Activated naive CD4-positive, alpha-beta T cell treated with Interleukin-2 at 50 U/mL for 16 hours (primary cell): ENCODE measurements around the gene RAVER2.
A peak's percentile ranks its signal among the peaks of the same experiment; 100 is the strongest.
"Not testable (repeated sequence)": the region's sequence is repeated elsewhere in the genome, so short reads cannot be mapped to it uniquely, and the experiment has no call there.

Experiments used
- DNase-seq: peaks from one replicate; pipeline ENCODE4 v3.0.0-alpha.2; 2020

RAVER2 gene

GRCh38 chr1:64817364-64817763 is 72.5 kb downstream of the RAVER2 start:
- not testable (repeated sequence) for DNase-seq

GRCh38 chr1:64820572-64820971 is 75.7 kb downstream of the RAVER2 start:
- not testable (repeated sequence) for DNase-seq

DNA sequence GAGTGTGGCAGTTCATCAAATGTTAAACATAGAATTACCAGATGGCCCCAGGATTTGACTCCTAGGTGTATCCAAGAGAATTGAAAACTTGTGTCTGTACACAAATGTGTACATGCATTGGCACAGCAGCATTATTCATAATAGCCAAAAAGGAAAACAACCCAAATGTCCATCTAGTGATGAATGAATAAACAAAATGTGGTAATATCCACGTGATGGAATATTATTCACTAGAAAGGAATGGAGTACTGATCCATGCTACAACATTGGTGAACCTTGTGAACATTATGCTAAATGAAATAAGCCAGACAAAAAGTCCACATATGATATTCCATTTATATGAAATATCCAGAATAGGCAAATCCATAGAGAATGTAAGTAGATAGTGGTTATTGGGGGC is 77.7 kb downstream of the RAVER2 start:
- no peak for DNase-seq

GRCh38 chr1:64823691-64824476 is 79.0 kb downstream of the RAVER2 start:
- peak; percentile 54 for DNase-seq

DNA sequence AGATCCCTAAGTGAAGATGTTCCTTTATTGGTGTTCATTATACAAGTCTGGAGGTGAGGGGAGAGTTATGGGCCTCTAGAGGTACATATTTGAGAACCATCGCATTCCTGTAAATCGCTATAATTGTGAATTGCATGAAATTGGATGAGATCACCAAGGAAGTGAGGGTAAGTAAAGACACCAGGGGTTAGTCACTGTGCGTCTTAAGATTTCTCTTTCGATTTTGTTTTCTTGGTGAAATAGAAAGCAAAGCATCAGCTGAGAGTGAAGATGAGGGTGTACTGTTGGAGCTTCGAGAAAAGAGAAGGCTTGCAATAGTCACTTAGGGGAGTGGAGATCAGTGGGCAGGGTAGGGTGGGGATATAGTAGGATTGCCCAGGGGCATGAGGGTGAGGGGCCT is 82.1 kb downstream of the RAVER2 start:
- no peak for DNase-seq

DNA sequence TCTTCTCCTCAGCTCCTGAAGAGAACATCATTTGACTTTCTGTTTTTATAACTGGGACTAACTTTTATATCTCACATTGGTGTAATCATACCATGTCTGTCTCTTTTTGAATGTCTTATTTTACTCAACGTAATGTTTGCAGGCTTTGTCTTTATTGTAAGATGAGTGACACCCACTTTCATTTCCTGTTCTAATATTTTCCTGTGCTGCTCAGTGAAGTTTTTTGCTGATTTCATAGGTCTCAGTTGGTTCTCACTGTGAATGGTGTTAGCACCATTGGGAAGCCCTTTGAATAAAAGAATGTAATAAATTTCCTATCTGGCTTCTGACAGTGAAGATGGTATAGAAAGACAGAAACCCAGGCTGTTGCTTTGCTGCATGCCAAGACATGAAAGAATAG is 84.0 kb downstream of the RAVER2 start:
- no peak for DNase-seq

DNA sequence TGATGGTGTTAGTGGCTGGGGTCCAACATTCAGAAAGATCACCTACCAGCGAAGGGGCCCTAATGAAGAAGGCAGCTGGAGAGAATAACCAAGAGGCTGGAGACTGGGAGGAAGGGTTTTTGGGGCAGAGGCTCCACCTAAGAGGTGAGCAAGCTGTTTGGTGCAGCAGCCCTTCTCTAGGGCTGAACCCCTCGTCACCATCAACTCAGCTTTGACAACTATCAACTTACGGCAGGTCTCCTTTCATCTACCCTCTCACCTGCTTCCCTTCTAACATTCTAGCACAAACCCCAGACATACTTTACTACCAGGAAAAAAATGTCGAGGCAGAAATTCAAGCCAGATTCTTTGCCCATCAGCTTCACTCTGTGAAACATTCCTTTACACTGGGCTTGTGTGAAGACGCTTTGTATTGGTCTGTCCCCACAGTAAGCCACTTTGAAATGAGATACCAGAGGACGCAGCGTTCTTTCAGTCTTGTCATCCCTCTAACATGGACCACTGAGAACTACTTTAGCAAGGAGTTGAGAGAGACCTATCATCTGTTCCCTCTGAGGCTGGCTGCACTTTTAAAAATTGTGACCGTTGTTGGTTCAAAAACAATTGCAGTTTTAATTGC is 84.6 kb downstream of the RAVER2 start:
- no peak for DNase-seq

- no peak for DNase-seq
Observed at GRCh38 chr1:64830030-64830651, 85.3 kb downstream of the RAVER2 start.

DNA sequence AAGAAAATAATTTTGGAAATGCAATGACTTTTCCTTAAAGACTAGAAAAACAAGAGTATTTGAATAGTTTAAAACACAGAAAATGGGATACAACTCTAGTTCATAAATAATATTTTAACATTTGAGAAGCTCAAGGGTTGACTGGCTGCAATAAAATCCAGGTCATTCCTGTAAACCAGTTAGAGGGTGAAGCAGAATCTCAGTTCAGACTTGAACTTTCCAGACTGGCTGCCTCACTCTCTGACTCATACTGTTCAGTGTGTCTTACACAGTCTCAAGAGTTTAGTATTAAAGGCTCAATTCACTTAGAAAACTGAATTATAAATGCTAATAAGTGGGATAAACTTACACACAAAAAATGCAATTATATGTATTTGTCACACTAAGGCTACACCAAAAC is 89.9 kb downstream of the RAVER2 start:
- DNase-seq = no peak

- DNase-seq = no peak
Observed at GRCh38 chr1:64836802-64837201, 91.9 kb downstream of the RAVER2 start.

DNA sequence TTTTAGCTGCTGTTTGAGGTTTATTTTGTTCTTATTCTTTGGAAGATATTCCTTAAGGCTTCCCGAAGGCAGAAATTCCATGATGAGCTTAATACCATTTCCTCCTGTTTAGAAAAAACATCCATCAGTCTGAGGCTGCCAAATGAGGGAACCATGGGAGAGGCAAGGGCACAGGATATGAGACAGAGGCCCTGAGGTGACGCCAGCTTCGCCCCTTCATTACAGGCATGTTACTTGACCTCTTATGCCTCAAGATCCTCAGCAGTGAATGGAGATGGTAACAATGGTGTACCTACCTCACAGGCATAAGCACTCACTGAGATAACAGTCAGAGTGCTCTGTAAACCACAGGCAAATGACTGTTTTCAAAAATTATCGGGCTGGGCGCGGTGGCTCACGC is 93.6 kb downstream of the RAVER2 start:
- no peak for DNase-seq

DNA sequence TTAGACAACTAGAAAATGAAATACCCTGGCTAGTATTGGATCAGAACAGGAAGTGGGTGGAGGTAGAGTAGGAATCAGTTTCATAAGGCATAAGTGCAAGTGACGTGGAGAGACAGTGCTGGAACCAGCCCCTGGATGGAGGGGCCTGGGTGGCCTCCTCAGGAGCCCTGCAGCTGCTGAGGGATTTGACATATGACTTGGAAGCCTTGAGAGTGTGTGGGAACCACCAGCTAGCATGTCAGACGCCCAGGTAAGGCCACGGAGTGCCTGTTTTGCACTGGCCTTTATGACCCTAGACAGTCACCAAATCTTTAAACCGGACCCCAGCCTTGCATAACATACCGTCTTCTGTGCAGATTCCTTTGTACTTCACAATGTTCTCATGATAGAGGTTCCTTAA is 94.4 kb downstream of the RAVER2 start:
- DNase-seq = no peak

DNA sequence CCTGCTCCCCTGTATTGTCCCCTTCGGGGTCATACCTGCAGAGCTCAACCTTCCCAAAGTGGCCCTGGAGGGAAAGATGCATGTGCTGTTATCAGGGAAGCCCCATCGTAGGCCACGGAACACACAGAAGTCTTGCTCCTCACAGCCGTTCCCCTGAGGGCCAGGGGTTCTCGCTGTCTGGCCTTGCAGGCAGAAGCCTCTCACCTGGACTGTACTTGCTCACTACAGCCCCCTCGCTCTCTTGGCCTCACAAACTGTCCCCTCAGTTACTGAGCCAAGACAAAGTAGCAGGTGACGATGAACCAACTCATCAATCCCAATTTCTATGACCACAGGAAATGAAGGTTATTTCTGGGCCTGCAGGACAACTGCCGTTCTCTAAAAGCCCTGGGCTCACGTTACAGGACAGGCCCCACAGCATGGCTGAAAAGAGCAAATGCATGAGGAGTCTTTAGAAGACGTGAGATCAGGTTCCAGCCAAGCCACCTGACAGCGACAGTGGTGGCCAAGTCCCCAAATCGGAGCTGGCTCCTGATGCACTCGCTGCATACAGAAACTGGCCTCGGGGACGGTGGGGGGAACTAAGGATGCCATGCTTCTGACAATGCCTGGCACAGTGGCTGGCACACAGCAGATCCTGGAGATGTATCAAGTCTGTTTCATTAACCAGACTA is 95.0 kb downstream of the RAVER2 start:
- no peak for DNase-seq

DNA sequence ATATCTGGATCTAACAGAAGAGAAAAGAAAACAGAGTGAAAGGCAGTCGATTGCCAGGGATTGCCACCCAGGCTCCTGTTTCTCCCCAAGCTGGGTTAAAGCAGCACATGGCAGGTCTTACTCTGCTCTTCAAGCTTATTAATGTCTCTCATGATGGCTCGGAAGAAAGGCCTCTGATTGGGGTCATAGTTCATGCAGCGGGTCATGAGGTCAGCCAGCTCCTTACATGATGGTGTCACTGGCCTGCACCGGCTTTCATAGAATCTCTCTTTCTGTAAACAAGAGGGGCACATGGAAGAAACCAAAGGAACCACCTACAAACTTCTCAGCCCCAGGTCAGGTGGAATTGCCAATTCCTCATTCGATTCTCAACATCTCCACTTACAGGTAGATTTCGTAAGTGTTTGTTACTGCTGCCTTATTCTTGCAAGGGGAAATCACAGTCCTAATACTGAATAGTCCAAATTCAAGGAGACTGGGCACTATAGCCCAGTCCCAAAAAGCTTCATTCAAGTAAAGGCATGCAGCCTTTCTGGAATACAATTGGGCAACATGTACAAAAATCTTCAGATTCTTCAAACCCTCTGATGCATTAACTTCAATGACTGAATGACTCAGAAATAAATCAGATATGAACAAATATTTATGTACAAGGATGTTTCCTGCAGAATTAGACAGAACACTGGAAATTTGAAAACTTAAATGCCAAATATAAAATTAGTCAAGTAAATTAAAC is 96.6 kb downstream of the RAVER2 start:
- DNase-seq = no peak

- no peak for DNase-seq
Observed at GRCh38 chr1:64842224-64842623, 97.3 kb downstream of the RAVER2 start.

DNA sequence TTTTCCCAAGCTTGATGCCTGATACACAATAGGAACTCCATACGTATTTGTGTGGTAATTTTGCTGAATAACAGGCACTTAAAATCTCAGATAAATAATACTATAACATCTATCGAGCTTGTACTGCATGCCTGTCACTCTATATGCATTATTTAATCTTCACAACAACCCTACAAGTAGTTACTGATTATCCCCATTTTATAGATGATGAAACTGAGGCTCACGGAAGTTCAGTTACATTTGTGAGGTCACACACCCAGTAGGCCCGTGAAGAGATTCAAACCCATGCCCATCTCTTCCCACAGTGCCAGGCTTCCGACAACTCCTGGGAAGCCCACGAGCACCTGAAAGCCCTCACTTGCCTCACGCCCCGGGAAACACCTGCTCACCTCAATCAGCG is 98.8 kb downstream of the RAVER2 start:
- DNase-seq = no peak

DNA sequence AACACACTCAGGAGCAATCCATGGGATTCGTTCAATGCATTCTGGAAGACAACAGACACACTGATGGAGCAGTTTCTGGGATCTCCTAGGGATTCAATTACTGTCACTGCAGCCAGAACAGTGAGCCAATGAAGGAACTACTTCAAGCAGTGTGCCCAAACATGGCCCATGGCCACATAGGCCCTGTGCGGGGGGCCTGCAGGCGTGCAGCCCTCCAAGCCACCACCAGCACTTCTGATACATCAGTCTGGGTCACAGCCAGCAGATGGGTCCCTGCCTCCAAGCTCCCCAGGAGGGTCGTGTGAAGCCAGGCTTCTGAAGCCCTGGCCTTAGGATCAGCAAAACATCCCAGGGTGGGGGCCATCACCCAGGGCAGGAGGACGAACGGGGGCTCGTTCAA is 99.3 kb downstream of the RAVER2 start:
- DNase-seq = no peak

DNA sequence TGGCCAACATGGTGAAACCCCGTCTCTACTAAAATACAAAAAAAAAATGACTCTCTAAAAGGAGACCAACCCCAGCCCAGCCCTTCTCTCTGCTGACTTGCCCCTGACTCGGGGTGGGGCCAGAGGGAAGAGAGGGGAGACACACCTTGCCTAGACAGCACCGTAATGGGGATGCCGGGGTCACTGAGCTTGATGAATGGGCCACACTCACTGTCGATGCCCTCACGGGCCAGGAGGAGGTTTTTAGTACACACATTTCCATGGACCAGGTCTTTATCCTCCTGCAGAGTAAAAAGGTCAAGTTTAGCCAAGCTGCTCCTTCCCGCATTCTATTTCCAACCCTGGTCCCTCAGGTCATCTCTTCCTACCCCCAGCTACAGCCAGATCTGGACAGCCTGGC is 99.7 kb downstream of the RAVER2 start:
- DNase-seq = no peak

DNA sequence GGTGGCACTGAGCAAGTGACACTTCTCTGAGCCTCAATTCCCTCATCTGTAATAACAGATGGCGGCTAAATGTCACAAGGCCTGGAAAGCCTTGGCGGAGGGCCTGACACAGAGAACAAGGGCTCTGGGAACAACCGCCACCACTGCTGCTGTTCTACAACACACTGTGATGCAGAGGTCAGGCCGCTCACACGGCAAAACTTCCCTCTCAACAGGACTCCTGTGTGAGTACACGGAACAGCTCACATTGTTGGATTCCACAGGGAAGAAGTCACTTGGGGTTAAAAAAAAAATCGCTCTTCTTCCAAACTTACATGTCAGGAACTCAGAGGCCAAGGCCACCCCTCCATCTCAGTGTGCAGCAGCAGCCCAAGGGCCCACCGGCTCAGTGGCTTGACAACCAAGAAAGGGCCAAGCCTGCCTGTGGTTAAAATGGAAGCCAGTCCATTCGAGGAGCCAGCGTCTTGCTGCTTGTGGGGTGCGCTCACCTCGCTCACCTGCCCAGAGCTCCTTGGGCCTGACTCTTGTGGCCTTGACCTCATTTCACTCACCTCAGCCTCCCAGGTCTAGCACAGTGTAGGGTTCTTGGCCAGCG is 101.1 kb downstream of the RAVER2 start:
- DNase-seq = no peak

DNA sequence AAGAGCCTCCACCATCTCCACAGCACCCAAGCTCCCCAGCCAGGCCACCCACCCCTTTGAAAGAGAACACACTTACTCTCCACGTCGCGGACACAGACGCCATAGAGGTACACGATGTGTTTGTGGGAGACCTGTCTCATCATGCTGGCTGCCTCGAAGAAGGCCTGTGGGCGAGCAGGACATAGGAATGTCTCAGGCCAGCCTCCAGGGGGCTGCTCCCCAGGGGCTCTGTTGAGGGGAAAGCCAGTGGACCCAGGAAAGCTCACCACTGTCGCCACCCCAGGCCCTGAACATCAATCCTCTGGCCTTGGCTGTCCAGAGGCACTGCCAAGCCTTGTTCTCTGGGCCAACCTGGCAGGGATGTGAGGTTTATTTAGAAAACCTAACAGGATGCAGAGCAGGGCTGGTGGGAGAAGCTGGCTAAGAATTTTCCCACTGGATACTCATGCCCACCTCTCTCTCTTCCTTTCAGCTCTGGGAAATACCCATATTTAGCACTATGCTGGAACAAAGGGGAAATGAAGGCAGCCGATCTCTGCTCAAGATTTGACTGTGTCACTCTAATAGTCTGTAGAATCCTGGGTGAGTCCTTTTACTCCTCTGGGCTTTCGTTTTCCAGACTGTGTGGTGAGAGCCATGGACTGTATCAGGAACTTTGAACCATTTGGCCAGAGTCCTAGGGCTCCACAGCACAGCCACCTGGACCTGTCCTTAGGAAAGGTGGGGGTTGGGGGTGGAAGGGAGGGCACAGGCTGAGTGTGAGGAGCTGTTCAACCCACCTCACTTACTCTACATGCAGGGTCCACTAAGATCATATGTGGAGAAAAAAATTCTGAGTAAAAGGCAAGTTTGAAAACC is 101.9 kb downstream of the RAVER2 start:
- no peak for DNase-seq

DNA sequence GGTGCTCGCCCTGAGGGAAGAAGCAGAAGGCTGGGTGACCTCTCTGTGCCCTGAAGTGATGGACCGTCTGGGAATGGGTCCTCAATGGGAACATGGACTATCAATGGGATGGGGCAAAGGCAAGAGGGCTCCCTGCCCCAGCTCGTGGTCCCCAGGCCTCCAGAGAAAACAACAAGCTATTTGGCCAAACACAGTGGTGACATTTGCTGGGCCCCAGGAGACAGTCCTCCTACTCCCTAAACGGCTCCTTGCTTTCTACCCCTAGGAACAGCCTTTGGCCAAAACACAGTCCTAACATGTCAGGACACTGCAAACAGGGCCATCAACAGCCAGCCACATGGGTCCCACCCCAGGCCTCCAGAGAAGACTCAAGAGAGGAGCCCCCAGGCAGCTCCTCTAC is 102.8 kb downstream of the RAVER2 start:
- no peak for DNase-seq

GRCh38 chr1:64848136-64848535 is 103.3 kb downstream of the RAVER2 start:
- no peak for DNase-seq
